Spleen (tissue), 7 donors: ENCODE results near the gene PSMA6.

Source experiments
- POLR2A ChIP-seq, 3 donors: fragments of 450-650 bp; IDR thresholded peaks; one replicate each; pipeline ENCODE4 v1.5.1; 2017; ENCODE audit warnings: antibody characterized with exemption in 3 of 3, mild to moderate bottlenecking in 1 of 3
- POLR2AphosphoS5 ChIP-seq, 3 donors: sonication (generic); formaldehyde crosslinking; IDR thresholded peaks; one replicate each; pipeline ENCODE4 v1.5.1; 2017; ENCODE audit warnings: antibody characterized with exemption in 3 of 3
- TF ChIP-seq, protein P1 (sequence below), 11 experiments: fragments of 200-600 bp in 7 of 11; fragments of 450-650 bp in 4 of 11; sonication (generic) in 4 of 11; IDR thresholded peaks in 8 of 11; conservative IDR thresholded peaks in 3 of 11; 1 replicate in 7 of 11; 2 replicates in 4 of 11; pipeline versions ENCODE4 v1.4.0 to v1.8.0; 2016 to 2021; ENCODE audit warnings: antibody characterized with exemption in 11 of 11, inconsistent platforms in 4 of 11, mild to moderate bottlenecking in 1 of 11
- donor health status: DM: no; HTN: no; CAD: no; lungs with moderate emphysema.
- donor health status: DM: no; HTN: no; CAD: no.
- donor health status: DM: no; HTN: no; CAD: no.

DNA sequence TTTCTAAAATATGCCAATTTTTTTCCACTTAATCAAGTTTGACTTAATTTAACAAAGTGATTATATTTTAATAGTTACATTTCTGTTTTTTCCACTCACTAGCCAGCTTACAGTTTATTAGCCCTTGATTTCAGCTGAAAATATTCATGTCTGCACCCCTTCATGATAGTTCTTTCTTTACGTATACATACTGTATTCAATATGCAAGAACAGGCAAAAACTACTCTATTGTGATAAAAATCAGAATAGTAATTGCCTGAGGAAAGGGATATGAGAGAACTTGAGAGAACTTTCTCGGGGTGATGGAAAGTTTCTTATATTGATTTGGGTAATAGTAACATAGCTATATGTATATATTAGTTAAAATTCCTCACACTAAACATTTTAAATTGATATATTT, 17.4 kb upstream of the PSMA6 start:
- TF ChIP-seq, protein P1, sequence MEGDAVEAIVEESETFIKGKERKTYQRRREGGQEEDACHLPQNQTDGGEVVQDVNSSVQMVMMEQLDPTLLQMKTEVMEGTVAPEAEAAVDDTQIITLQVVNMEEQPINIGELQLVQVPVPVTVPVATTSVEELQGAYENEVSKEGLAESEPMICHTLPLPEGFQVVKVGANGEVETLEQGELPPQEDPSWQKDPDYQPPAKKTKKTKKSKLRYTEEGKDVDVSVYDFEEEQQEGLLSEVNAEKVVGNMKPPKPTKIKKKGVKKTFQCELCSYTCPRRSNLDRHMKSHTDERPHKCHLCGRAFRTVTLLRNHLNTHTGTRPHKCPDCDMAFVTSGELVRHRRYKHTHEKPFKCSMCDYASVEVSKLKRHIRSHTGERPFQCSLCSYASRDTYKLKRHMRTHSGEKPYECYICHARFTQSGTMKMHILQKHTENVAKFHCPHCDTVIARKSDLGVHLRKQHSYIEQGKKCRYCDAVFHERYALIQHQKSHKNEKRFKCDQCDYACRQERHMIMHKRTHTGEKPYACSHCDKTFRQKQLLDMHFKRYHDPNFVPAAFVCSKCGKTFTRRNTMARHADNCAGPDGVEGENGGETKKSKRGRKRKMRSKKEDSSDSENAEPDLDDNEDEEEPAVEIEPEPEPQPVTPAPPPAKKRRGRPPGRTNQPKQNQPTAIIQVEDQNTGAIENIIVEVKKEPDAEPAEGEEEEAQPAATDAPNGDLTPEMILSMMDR (IDR thresholded peaks at IDR 0.05 in 8 of 11, conservative IDR thresholded peaks at IDR 0.05 in 3 of 11) = no peak
- TF ChIP-seq POLR2A (IDR thresholded peaks at IDR 0.05) (no peak), POLR2AphosphoS5 (IDR thresholded peaks at IDR 0.05) (no peak)
